ENCODE data around the gene OR9G4.

OR9G4 gene

GRCh38 chr11:56748597-56748996, at the start of gene OR9G4:
Gene OR9G4, minus strand, starts transcription at chr11:56748697. Its CDS starts 4,931 bp downstream, at chr11:56743766.
- DNase-seq, result no peak

- no peak for DNase-seq
Observed at GRCh38 chr11:56783448-56784041, 35.0 kb upstream of the OR9G4 start.

DNA sequence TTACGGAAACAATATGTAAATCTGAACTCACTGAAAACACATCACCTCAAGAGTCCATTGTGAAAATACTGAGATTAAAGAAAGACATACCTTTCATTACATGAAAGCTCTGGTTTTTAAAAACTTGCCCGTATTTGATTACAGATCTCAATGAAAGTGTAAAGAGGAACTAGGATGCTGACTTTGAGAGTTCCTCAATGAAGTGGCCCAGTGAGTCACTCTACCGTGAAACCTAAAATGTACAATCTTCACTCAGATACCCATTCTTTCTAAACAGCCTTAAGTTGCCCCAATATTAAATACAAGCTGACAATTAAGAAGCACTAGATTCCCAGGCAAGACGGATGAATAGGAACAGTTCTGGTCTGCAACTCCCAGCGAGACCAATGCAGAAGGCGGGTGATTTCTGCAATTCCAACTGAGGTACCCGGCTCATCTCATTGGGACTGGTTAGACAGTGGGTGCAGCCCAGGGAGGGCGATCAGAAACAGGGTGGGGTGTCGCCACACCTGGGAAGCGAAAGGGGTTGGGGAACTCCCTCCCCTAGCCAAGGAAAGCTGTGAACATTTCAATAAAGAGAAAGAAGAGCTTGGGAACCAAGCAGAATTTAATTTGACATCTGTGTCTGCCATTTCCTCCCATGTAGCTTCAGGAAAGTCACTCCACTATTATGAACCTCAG, 33.8 kb upstream of the OR9G4 start:
- DNase-seq, result no peak

DNA sequence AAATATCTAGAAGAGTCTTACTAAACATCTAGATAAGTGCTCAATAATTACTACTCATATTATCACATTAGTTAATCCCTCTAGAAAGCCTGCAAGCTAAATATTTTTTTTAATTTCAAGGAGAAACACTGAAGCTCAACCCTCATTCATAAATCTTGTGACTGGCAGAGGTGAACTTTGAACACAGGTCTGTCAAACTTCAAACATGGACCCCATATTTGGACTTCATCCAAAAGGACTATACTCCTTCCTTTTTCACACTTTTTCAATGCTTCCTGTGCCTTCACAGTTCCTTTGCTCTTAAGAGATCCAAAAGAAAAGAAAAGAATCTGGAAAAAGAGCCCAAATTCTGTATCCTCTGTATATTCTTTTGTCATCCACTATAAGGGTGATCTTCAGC, 28.3 kb upstream of the OR9G4 start:
- no peak for DNase-seq

- DNase-seq, result no peak
Observed at GRCh38 chr11:56764976-56765375, 16.5 kb upstream of the OR9G4 start.

DNA sequence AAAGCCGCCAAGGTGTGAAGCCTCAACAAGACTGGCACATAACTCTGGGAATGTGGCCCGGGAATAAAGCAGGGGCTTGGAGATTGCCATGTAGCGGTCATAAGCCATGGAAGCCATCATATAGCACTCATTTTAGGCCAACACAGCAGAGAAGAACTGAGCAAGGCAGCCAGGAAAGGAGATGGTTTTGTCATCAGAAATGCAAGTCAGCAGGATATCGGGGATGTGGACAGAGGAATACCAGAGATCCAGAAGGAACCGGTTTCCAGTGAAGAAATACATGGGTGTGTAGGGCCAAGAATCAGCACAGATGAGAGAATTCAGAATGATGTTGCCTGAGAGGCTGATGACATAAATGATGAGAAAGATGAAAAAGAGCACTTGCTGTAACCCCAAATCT, 3.0 kb upstream of the OR9G4 start:
- DNase-seq, result no peak

DNA sequence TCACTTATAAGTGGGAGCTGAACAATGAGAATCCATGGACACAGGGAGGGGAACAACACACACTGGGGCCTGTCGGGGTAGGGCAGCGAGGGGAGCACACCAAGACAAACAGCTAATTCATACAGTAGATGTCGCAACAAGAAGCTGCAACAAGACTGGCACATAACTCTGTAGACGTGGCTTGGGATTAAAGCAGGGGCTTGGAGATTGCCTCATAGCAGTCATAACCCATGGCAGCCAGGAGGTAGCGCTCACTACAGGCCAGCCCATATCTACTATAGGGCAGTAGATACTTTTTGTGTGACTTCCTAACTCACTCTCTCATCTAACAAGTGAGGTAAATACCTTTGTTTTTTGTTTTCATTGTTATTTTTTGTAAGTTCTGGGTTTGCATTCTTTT, 1.7 kb upstream of the OR9G4 start:
- no peak for DNase-seq

GRCh38 chr11:56740886-56741285, 7.6 kb downstream of the OR9G4 start:
- DNase-seq, result no peak

- DNase-seq, result no peak
Observed at GRCh38 chr11:56740107-56740506, 8.4 kb downstream of the OR9G4 start.

DNA sequence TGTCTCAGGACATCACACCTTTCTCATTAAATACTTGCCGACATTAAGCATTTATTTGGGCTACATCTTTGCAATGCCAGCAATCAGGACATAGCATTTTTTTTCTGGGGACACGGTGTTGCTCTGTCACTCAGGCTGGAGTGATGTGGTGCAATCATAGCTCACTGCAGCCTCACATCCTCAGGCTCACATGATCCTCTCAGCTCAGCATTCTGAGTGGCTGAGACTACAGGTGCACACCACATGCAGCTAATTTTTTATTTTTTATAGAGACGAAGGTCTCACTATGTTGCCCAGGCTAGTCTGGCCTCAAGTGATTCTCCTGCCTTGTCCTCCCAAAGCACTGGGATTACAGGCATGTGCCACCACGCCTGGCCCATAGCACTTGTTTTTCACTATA, 28.0 kb downstream of the OR9G4 start:
- no peak for DNase-seq

DNA sequence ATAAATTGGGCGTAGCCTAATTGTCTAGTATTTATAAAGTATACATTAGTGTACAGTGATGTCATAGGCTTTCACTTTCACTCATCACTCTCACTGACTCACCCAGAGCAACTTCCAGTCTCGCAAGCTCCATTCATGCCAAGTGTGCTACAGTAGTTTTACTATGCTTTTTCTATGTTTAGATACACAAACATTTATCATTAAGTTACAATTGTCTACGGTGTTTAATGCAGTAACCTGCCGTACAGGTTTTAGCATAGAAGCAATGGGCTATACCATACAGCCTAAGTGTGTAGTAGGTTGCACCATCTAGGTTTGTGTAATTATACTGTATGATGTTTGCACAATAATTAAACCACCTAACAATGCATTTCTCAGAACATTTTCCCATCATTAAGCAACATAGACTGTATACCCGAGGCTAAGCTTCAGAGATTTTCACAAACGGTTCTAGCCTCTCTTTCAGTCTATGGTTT, 32.1 kb downstream of the OR9G4 start:
- DNase-seq, result no peak

- DNase-seq, result no peak
Observed at GRCh38 chr11:56714206-56714605, 34.3 kb downstream of the OR9G4 start.

GRCh38 chr11:56706486-56706885, 42.0 kb downstream of the OR9G4 start:
- DNase-seq, result no peak

DNA sequence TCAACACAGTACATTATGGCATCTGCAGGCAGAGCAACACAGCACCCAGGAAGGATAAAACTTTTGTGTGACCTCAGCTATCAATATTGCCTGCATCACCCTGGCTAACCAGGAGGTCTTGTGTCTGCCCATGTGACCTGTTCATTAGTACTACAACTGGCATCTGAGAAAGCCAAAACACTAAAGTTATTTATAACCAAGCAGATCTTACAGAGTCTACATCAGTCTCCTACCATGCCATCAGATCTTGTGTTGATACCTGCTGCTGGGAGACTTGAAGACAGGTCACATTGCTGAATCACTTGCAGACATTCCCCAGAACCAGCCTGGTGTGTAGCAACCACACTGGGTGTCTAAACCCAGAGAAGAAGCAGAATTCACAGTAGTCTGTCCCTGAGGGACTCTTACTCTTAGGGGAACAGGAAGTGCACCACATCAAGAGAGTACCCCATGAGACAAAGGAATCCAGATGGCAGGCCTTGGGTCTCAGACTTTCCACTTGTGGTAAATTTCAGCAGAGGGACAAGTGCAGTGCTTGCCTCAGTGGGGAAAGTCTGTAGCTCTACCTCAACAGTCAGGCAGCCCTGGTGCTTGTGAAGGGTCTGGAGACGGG, 42.6 kb downstream of the OR9G4 start:
- no peak for DNase-seq

DNA sequence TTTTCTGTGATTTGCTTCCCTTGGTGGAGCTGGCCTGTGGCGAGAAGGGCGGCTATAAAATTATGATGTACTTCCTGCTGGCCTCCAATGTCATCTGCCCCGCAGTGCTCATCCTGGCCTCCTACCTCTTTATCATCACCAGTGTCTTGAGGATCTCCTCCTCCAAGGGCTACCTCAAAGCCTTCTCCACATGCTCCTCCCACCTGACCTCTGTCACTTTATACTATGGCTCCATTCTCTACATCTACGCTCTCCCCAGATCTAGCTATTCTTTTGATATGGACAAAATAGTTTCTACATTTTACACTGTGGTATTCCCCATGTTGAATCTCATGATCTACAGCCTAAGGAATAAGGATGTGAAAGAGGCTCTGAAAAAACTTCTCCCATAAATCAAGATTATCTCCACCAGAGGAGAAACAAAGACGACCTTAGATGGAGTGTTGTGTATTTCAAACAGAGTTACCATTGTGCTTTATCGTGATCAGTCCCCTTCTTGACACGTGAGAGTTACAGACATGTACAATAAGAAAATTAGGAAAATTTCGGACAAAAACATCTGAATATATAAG, 47.5 kb downstream of the OR9G4 start:
- no peak for DNase-seq

DNA sequence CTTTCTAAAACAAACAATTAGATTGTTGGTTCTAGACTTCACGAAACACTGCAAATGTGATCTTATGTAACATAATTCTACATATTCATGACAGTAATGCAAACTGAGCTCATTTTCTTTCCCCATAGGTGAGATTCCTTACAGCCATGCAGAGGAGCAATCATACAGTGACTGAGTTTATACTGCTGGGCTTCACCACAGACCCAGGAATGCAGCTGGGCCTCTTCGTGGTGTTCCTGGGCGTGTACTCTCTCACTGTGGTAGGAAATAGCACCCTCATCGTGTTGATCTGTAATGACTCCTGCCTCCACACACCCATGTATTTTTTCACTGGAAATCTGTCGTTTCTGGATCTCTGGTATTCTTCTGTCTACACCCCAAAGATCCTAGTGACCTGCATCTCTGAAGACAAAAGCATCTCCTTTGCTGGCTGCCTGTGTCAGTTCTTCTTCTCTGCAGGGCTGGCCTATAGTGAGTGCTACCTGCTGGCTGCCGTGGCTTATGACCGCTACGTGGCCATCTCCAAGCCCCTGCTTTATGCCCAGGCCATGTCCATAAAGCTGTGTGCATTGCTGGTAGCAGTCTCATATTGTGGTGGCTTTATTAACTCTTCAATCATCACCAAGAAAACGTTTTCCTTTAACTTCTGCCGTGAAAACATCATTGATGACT, 48.1 kb downstream of the OR9G4 start:
- DNase-seq, result no peak

DNA sequence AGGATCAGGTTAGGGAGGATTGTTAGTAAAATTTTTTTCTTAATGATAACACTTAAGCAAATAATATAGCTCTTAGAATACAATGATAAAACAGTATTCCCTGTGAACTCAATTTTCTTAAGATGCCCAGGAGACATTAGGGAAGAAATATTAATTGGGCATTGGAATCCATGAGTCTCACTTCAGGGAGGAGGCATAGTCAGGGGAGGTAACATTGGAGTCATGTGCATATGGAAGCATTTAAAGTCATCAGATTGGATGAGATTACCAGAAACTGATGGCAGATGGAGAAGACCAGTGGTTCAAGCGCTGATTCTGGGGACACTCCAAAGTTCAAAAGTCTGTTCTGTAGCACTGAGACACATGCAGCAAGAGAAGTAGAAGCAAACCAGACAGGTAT, 49.7 kb downstream of the OR9G4 start, which contains the start of gene OR9G1:
Gene OR9G1 (plus strand): TSS at position 301 of the 400 bp plus-strand sequence. CDS start 1,293 bp downstream, outside the sequence.
- DNase-seq, result no peak

DNA sequence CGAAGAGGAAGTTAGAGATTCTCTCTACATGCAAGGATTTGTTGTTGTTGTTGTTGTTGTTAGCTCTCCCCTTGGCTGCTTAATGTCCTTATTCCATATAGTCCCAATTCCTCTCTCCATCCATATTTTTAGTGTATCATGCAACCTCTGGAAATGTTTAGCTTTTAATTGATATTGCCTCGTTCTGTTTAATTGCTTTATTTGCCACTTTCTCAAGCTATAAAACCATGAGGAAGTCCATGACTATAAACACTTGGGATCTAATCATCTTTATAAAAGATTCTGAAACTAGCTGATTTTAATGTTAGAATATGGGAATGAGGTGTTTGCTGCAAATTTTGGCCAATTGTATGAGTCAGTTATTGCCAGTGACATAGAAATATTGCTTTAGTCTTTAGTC, 55.1 kb downstream of the OR9G4 start:
- DNase-seq, result no peak

Data from GDM1 (cell line).